ENCODE data around the gene SCN5A.

The SCN5A gene

GRCh38 chr3:38647217-38647970, 2.1 kb downstream of the SCN5A start:
- no peak for DNase-seq

- DNase-seq, result no peak
These were observed 2.9 kb downstream of the SCN5A start for GRCh38 chr3:38646630-38647029.

GRCh38 chr3:38646062-38646461, 3.4 kb downstream of the SCN5A start:
- DNase-seq, result no peak

GRCh38 chr3:38645601-38646000, 3.9 kb downstream of the SCN5A start:
- no peak for DNase-seq

- DNase-seq, result no peak
These were observed 4.4 kb downstream of the SCN5A start for GRCh38 chr3:38645076-38645475.

- DNase-seq, result no peak
These were observed 4.8 kb downstream of the SCN5A start for GRCh38 chr3:38644662-38645053.

GRCh38 chr3:38644016-38644661, 5.3 kb downstream of the SCN5A start:
- DNase-seq, result no peak

GRCh38 chr3:38643592-38643991, 5.9 kb downstream of the SCN5A start:
- DNase-seq, result no peak

GRCh38 chr3:38643090-38643489, 6.4 kb downstream of the SCN5A start:
- no peak for DNase-seq

GRCh38 chr3:38641461-38642110, 7.9 kb downstream of the SCN5A start:
- DNase-seq, result no peak

GRCh38 chr3:38640661-38641452, 8.6 kb downstream of the SCN5A start:
- DNase-seq, result no peak

GRCh38 chr3:38638354-38638753, 11.1 kb downstream of the SCN5A start:
- DNase-seq, result no peak

- DNase-seq, result no peak
These were observed 11.6 kb downstream of the SCN5A start for GRCh38 chr3:38637906-38638305.

GRCh38 chr3:38636881-38637280, 12.6 kb downstream of the SCN5A start:
- no peak for DNase-seq

- no peak for DNase-seq
These were observed 13.0 kb downstream of the SCN5A start for GRCh38 chr3:38636464-38636863.

GRCh38 chr3:38634111-38634510, 15.4 kb downstream of the SCN5A start:
- DNase-seq, result no peak

GRCh38 chr3:38632989-38633388, 16.5 kb downstream of the SCN5A start:
- DNase-seq, result no peak

- no peak for DNase-seq
These were observed 18.9 kb downstream of the SCN5A start for GRCh38 chr3:38630606-38631005.

GRCh38 chr3:38630070-38630469, 19.4 kb downstream of the SCN5A start:
- DNase-seq, result no peak

- DNase-seq, result no peak
These were observed 20.7 kb downstream of the SCN5A start for GRCh38 chr3:38628835-38629234.

- DNase-seq, result no peak
These were observed 21.5 kb downstream of the SCN5A start for GRCh38 chr3:38627956-38628355.

GRCh38 chr3:38626171-38626570, 23.3 kb downstream of the SCN5A start:
- no peak for DNase-seq

GRCh38 chr3:38623539-38623938, 25.9 kb downstream of the SCN5A start:
- DNase-seq, result no peak
